CD4-positive, CD25-positive, alpha-beta regulatory T cell (primary cell): ENCODE results near the gene CASQ2. TPM values are rescaled to one million over a fixed set of nuclear protein-coding genes. Genes with fewer than 3 reads are reported as not detected.

Experiments
- ATAC-seq, 2 donors: fragments of 150-1000 bp; cut with Tn5 transposase; one replicate each; pipeline ENCODE4 v1.10.0; 2021; ENCODE audit warnings: low read depth in 2 of 2, moderate number of reproducible peaks in 2 of 2, moderate library complexity in 1 of 2
- DNase-seq, 3 donors: peaks; one replicate each; pipeline versions ENCODE4 v3.0.0 to v3.0.0-alpha.2; 2012 to 2022; ENCODE audit warnings: mixed read lengths in 1 of 3
- H3K27ac ChIP-seq: one replicate; pipeline ENCODE4 v1.7.0; 2013; ENCODE audit warnings: mild to moderate bottlenecking, low read length; ENCODE audit not compliant: insufficient read depth, poor library complexity, severe bottlenecking
- H3K27me3 ChIP-seq: one replicate; pipeline ENCODE4 v1.7.0; 2013; ENCODE audit warnings: low read length; ENCODE audit not compliant: control insufficient read depth, insufficient read depth
- H3K36me3 ChIP-seq: one replicate; pipeline ENCODE4 v1.7.0; 2013; ENCODE audit warnings: mild to moderate bottlenecking, low read length, moderate library complexity; ENCODE audit not compliant: control insufficient read depth, insufficient read depth
- H3K4me1 ChIP-seq: 2 replicates; pipeline ENCODE4 v1.7.0; 2013; ENCODE audit warnings: mild to moderate bottlenecking, low read length; ENCODE audit not compliant: insufficient read depth, control insufficient read depth, poor library complexity, severe bottlenecking
- H3K4me3 ChIP-seq: one replicate; pipeline ENCODE4 v1.7.0; 2013; ENCODE audit warnings: low read depth, mild to moderate bottlenecking, low read length, moderate library complexity
- H3K9me3 ChIP-seq, 2 experiments: 1 replicate in 1 of 2; 2 replicates in 1 of 2; pipeline ENCODE4 v1.7.0; 2013; ENCODE audit warnings: low read length in 2 of 2, mild to moderate bottlenecking in 1 of 2, moderate library complexity in 1 of 2; ENCODE audit not compliant: control insufficient read depth in 2 of 2
- H3K27ac Mint-ChIP-seq, 3 donors: one replicate each; pipeline ENCODE4 v1.8.0; 2020 to 2022; ENCODE audit warnings: mild to moderate bottlenecking in 3 of 3, mixed read lengths in 3 of 3, moderate library complexity in 2 of 3
- H3K27me3 Mint-ChIP-seq: one replicate; pipeline ENCODE4 v1.8.0; 2022; ENCODE audit warnings: mild to moderate bottlenecking, mixed read lengths
- H3K36me3 Mint-ChIP-seq: one replicate; pipeline ENCODE4 v1.8.0; 2020; ENCODE audit warnings: mixed read lengths
- H3K4me1 Mint-ChIP-seq, 4 donors: one replicate each; pipeline ENCODE4 v1.8.0; 2020 to 2022; ENCODE audit warnings: mixed read lengths in 4 of 4, mild to moderate bottlenecking in 1 of 4
- H3K4me3 Mint-ChIP-seq, 4 donors: one replicate each; pipeline ENCODE4 v1.8.0; 2020 to 2022; ENCODE audit warnings: mild to moderate bottlenecking in 4 of 4, mixed read lengths in 4 of 4, moderate library complexity in 3 of 4
- H3K9me3 Mint-ChIP-seq, 7 donors: one replicate each; pipeline ENCODE4 v1.8.0; 2020 to 2022; ENCODE audit warnings: mixed read lengths in 7 of 7, mild to moderate bottlenecking in 3 of 7, moderate library complexity in 2 of 7
- polyA plus RNA-seq, 4 donors: library from polyadenylated mRNA; unstranded; fragments of 300-500 nt; fragmentation: Illumina TruSeq; gene quantifications; one replicate each; pipeline ENCODE4 v1.2.3, GENCODE V29; 2021
- total RNA-seq: library from RNA; stranded (reverse); gene quantifications from one replicate; pipeline ENCODE4 v1.2.3, GENCODE V29; 2022

The CASQ2 gene
- total and polyA plus RNA-seq, 5 donors from 2014 or later, result not detected

- H3K9me3 Mint-ChIP-seq, result no peaks in the 10 kb centered on the region
- H3K4me1 Mint-ChIP-seq, result peaks cover 0 to 8% (median 0%) of the 10 kb centered on the region in 4 donors
- H3K36me3 Mint-ChIP-seq, result no peaks in the 10 kb centered on the region
- H3K27me3 Mint-ChIP-seq, result no peaks in the 10 kb centered on the region
- ATAC-seq, result no peak
- no peak overlapping the region for H3K4me3 ChIP-seq
- no peaks in the 10 kb centered on the region for H3K9me3 ChIP-seq
- H3K4me1 ChIP-seq, result no peaks in the 10 kb centered on the region
- H3K27ac ChIP-seq, result no peak overlapping the region
- H3K27me3 ChIP-seq, result no peaks in the 10 kb centered on the region
- no peaks in the 10 kb centered on the region for H3K36me3 ChIP-seq
- no peak overlapping the region for H3K27ac Mint-ChIP-seq
- no peak for DNase-seq
- no peak overlapping the region for H3K4me3 Mint-ChIP-seq
These were observed 91.9 kb downstream of the CASQ2 start for GRCh38 chr1:115676498-115677181.

- DNase-seq (no peak), ATAC-seq (no peak)
- Histone ChIP-seq H3K27me3 (no peaks in the 10 kb centered on the region), H3K4me1 (no peaks in the 10 kb centered on the region), H3K36me3 (no peaks in the 10 kb centered on the region), H3K27ac (no peak overlapping the region), H3K4me3 (no peak overlapping the region), H3K9me3 (no peaks in the 10 kb centered on the region)
- Mint-ChIP-seq H3K27ac (no peak overlapping the region), H3K4me3 (no peak overlapping the region), H3K36me3 (no peaks in the 10 kb centered on the region), H3K27me3 (no peaks in the 10 kb centered on the region), H3K9me3 (no peaks in the 10 kb centered on the region), H3K4me1 (peaks cover 0 to 19% (median 2%) of the 10 kb centered on the region in 4 donors)
These were observed 96.1 kb downstream of the CASQ2 start for GRCh38 chr1:115672224-115673009.

- H3K27me3 ChIP-seq, result no peaks in the 10 kb centered on the region
- no peaks in the 10 kb centered on the region for H3K9me3 ChIP-seq
- H3K4me1 ChIP-seq, result no peaks in the 10 kb centered on the region
- H3K4me3 ChIP-seq, result no peak overlapping the region
- H3K4me1 Mint-ChIP-seq, result peaks cover 0 to 20% (median 0%) of the 10 kb centered on the region in 4 donors
- H3K36me3 ChIP-seq, result no peaks in the 10 kb centered on the region
- no peak overlapping the region for H3K27ac Mint-ChIP-seq
- no peaks in the 10 kb centered on the region for H3K27me3 Mint-ChIP-seq
- no peak overlapping the region for H3K4me3 Mint-ChIP-seq
- H3K27ac ChIP-seq, result no peak overlapping the region
- no peaks in the 10 kb centered on the region for H3K9me3 Mint-ChIP-seq
- ATAC-seq, result no peak
- no peak for DNase-seq
- no peaks in the 10 kb centered on the region for H3K36me3 Mint-ChIP-seq
These were observed 97.2 kb downstream of the CASQ2 start for GRCh38 chr1:115671176-115671934.

GRCh38 chr1:115670476-115671175 lies 97.9 kb downstream of the CASQ2 start:
- H3K27ac Mint-ChIP-seq, result no peak overlapping the region
- H3K4me3 Mint-ChIP-seq, result no peak overlapping the region
- H3K36me3 Mint-ChIP-seq, result no peaks in the 10 kb centered on the region

DNA sequence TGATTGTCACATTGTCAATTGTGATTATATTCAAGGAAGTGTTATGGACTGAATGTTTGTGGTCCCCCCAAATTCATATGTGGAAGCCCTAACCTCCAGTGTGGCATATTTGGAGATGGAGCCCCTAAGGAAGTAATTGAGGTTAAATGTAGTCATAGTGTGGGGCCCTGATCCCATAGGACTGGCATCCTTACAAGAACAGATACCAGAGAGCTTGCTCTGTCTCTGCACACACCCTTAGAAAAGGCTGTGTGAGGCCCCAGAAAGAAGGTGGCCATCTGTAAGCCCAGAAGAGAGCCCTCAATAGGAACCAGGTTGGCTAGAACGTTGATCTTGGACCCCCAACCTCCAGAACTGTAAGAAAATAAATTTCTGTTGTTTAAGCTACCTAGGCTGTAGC lies 98.6 kb downstream of the CASQ2 start:
- Histone ChIP-seq H3K9me3 (no peaks in the 10 kb centered on the region), H3K27me3 (no peaks in the 10 kb centered on the region), H3K27ac (no peak overlapping the region), H3K36me3 (no peaks in the 10 kb centered on the region), H3K4me1 (no peaks in the 10 kb centered on the region), H3K4me3 (no peak overlapping the region)
- Mint-ChIP-seq H3K27ac (peak overlapping the region in 1 of 3 donors; percentile 52), H3K4me3 (no peak overlapping the region), H3K4me1 (peaks cover 0 to 20% (median 0%) of the 10 kb centered on the region in 4 donors), H3K27me3 (no peaks in the 10 kb centered on the region), H3K9me3 (no peaks in the 10 kb centered on the region), H3K36me3 (no peaks in the 10 kb centered on the region)
- no peak for DNase-seq
- ATAC-seq, result no peak

More at GRCh38 chr1:115670476-115671175, 97.9 kb downstream of the CASQ2 start:
- DNase-seq (no peak), ATAC-seq (no peak)
- no peaks in the 10 kb centered on the region for H3K27me3 ChIP-seq
- no peaks in the 10 kb centered on the region for H3K9me3 Mint-ChIP-seq
- no peak overlapping the region for H3K27ac ChIP-seq
- H3K36me3 ChIP-seq, result no peaks in the 10 kb centered on the region
- no peaks in the 10 kb centered on the region for H3K9me3 ChIP-seq
- H3K4me3 ChIP-seq, result no peak overlapping the region
- H3K4me1 ChIP-seq, result no peaks in the 10 kb centered on the region
- H3K27me3 Mint-ChIP-seq, result no peaks in the 10 kb centered on the region
- peaks cover 0 to 20% (median 0%) of the 10 kb centered on the region in 4 donors for H3K4me1 Mint-ChIP-seq

DNA sequence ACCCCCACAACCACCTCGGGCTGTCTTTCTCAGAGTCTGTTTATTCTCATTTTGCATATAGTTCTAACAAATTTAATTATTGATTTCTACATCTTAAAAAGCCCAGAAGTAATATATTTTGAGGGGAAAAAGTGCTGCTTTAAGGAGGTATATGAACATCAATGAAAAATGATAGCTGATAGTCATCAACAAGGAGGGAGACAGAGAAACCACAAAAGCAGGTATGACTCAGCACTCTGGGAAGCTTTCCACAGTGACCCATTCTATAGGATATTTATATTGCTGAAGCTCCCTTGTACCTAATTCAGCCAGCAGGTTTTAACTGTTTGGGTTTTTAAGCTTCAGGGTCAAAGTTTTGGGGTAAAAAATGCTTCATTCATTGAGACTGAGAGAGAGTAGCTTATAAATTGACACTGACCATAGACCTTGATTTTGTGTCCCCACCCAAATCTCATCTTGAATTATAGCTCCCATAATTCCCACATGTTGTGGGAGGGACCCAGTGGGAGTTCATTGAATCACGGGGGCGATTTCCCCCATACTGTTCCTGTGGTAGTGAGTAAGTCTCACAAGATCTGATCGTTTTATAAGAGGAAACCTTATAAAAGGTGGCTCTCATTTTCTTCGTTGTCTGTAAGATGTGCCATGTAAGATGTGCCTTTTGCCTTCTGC lies 99.4 kb downstream of the CASQ2 start:
- no peaks in the 10 kb centered on the region for H3K36me3 Mint-ChIP-seq
- peaks cover 0 to 20% (median 0%) of the 10 kb centered on the region in 4 donors for H3K4me1 Mint-ChIP-seq

GRCh38 chr1:115668579-115668978 lies 99.9 kb downstream of the CASQ2 start:
- H3K36me3 ChIP-seq, result peaks cover 8% of the 10 kb centered on the region
- DNase-seq (no peak), ATAC-seq (no peak)
- Mint-ChIP-seq H3K4me1 (peaks cover 0 to 20% (median 0%) of the 10 kb centered on the region in 4 donors), H3K9me3 (peaks cover 0 to 2% (median 0%) of the 10 kb centered on the region in 7 donors), H3K4me3 (no peak overlapping the region), H3K27ac (peak overlapping the region in 2 of 3 donors; percentile 21 to 26), H3K27me3 (no peaks in the 10 kb centered on the region), H3K36me3 (no peaks in the 10 kb centered on the region)
- no peaks in the 10 kb centered on the region for H3K4me1 ChIP-seq
- H3K4me3 ChIP-seq, result no peak overlapping the region
- no peak overlapping the region for H3K27ac ChIP-seq
- H3K9me3 ChIP-seq, result no peaks in the 10 kb centered on the region
- no peaks in the 10 kb centered on the region for H3K27me3 ChIP-seq

More for the DNA sequence above, 99.4 kb downstream of the CASQ2 start:
- Mint-ChIP-seq H3K27me3 (no peaks in the 10 kb centered on the region), H3K4me3 (no peak overlapping the region), H3K27ac (peak overlapping the region in 2 of 3 donors; percentile 26 to 52), H3K9me3 (peaks cover 0 to under 1% (median 0%) of the 10 kb centered on the region in 7 donors)
- no peak overlapping the region for H3K4me3 ChIP-seq
- ATAC-seq, result no peak
- H3K27ac ChIP-seq, result no peak overlapping the region
- DNase-seq, result peak in 1 of 3 donors; percentile 31
- H3K27me3 ChIP-seq, result no peaks in the 10 kb centered on the region
- H3K4me1 ChIP-seq, result no peaks in the 10 kb centered on the region
- H3K9me3 ChIP-seq, result no peaks in the 10 kb centered on the region
- peaks cover 3% of the 10 kb centered on the region for H3K36me3 ChIP-seq
